SK-N-MC (cell line): Measurements from ENCODE around the gene PAFAH2.

Experiments used
- EZH2 ChIP-seq: fragments of 200-600 bp; sonication (generic); IDR thresholded peaks from one replicate; pipeline ENCODE4 v1.6.1; 2017; ENCODE audit warnings: antibody characterized with exemption
- POLR2AphosphoS5 ChIP-seq: IDR thresholded peaks from 2 replicates; pipeline ENCODE4 v1.6.1; 2012; ENCODE audit warnings: mild to moderate bottlenecking, low read depth, low read length, borderline replicate concordance

DNA sequence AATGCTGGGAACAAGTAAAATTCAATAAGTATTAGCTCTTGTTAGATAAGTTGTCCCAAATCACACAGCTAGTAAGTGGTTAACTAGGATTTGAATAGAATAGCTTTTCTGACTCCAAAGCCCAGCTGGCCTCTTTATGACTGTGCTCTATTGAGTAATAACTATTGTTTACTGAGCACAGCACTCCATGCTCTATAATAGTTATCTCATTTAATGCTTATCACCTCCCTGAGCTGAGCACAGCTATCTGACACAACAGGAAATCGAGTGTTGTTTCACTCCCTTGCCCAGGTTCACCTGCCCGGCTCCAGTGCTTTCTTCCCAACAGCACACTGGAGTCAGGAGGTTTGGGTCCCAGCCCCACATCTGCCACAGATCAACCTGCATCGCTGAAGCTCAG lies 52.9 kb downstream of the PAFAH2 start:
- TF ChIP-seq EZH2, result no peak
- no peak for TF ChIP-seq POLR2AphosphoS5
